Nephron progenitor cell (in vitro differentiated cells): ENCODE data around the gene RIBC1.
"Not testable (repeated sequence)": the region's sequence is repeated elsewhere in the genome, so short reads cannot be mapped to it uniquely, and the experiment has no call there.

ENCODE experiments used
- DNase-seq: peaks from one replicate; pipeline ENCODE4 v3.0.0; 2021
- H3K27ac Mint-ChIP-seq: 2 replicates; pipeline ENCODE4 v1.8.0; 2021; ENCODE audit warnings: mild to moderate bottlenecking, moderate library complexity, mixed read lengths
- H3K27me3 Mint-ChIP-seq: 2 replicates; pipeline ENCODE4 v1.8.0; 2021; ENCODE audit warnings: mild to moderate bottlenecking, low read depth, mixed read lengths; ENCODE audit not compliant: poor library complexity
- H3K36me3 Mint-ChIP-seq: 2 replicates; pipeline ENCODE4 v1.8.0; 2021; ENCODE audit warnings: low read depth, mixed read lengths
- H3K4me1 Mint-ChIP-seq: 2 replicates; pipeline ENCODE4 v1.8.0; 2021; ENCODE audit warnings: mixed read lengths
- H3K4me3 Mint-ChIP-seq: 2 replicates; pipeline ENCODE4 v1.8.0; 2021; ENCODE audit warnings: mild to moderate bottlenecking, moderate library complexity, mixed read lengths
- H3K9me3 Mint-ChIP-seq: 2 replicates; pipeline ENCODE4 v1.8.0; 2021; ENCODE audit warnings: mild to moderate bottlenecking, moderate library complexity, mixed read lengths
- TF ChIP-seq, protein P1 (sequence below): fragments of 200-600 bp; sonication (generic); IDR thresholded peaks from 2 replicates; pipeline ENCODE4 v1.5.0; 2021; ENCODE audit warnings: antibody characterized with exemption

RIBC1 gene

GRCh38 chrX:53458082-53458481 lies 35.4 kb downstream of the RIBC1 start:
- DNase-seq: no peak
- Mint-ChIP-seq H3K4me3 (no peak overlapping the region), H3K9me3 (peaks cover 47% of the 10 kb centered on the region), H3K27ac (no peak overlapping the region), H3K4me1 (no peaks in the 10 kb centered on the region), H3K27me3 (peaks cover 4% of the 10 kb centered on the region), H3K36me3 (no peaks in the 10 kb centered on the region)
- TF ChIP-seq, protein P1, sequence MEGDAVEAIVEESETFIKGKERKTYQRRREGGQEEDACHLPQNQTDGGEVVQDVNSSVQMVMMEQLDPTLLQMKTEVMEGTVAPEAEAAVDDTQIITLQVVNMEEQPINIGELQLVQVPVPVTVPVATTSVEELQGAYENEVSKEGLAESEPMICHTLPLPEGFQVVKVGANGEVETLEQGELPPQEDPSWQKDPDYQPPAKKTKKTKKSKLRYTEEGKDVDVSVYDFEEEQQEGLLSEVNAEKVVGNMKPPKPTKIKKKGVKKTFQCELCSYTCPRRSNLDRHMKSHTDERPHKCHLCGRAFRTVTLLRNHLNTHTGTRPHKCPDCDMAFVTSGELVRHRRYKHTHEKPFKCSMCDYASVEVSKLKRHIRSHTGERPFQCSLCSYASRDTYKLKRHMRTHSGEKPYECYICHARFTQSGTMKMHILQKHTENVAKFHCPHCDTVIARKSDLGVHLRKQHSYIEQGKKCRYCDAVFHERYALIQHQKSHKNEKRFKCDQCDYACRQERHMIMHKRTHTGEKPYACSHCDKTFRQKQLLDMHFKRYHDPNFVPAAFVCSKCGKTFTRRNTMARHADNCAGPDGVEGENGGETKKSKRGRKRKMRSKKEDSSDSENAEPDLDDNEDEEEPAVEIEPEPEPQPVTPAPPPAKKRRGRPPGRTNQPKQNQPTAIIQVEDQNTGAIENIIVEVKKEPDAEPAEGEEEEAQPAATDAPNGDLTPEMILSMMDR: no peak

GRCh38 chrX:53468659-53469058 lies 46.0 kb downstream of the RIBC1 start:
- H3K36me3 Mint-ChIP-seq, H3K4me1 Mint-ChIP-seq, H3K27ac Mint-ChIP-seq, H3K4me3 Mint-ChIP-seq, DNase-seq: not testable (repeated sequence)
- peaks cover 46% of the 10 kb centered on the region for H3K9me3 Mint-ChIP-seq
- peaks cover 25% of the 10 kb centered on the region for H3K27me3 Mint-ChIP-seq

GRCh38 chrX:53471346-53471745 lies 48.7 kb downstream of the RIBC1 start:
- Mint-ChIP-seq H3K36me3 (no peaks in the 10 kb centered on the region), H3K4me1 (no peaks in the 10 kb centered on the region), H3K27me3 (peaks cover 28% of the 10 kb centered on the region), H3K4me3 (no peak overlapping the region), H3K27ac (no peak overlapping the region), H3K9me3 (peaks cover 57% of the 10 kb centered on the region)
- TF ChIP-seq, protein P1: no peak
- DNase-seq: no peak

DNA sequence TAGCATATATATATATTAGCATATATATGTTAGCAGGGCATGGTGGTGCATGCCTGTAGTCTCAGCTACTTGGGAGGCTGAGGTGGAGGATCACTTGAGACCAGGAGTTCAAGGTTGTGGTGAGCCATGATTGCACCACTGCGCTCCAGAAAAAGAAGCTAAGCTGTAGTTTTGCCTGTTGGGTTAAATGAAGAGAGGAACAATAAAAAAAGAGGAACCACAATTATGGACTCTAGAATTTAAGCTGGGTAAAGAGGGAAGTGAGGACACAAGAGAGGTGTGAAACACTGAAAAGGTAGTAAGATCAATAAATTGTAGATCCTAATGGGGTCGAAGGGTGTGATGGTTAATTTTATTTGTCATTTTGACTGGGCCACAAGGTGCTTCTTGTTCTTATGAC lies 52.0 kb downstream of the RIBC1 start:
- H3K27ac Mint-ChIP-seq: no peak overlapping the region
- H3K4me3 Mint-ChIP-seq: no peak overlapping the region
- no peak for DNase-seq
- TF ChIP-seq, protein P1: no peak
- H3K4me1 Mint-ChIP-seq: no peaks in the 10 kb centered on the region
- peaks cover 33% of the 10 kb centered on the region for H3K27me3 Mint-ChIP-seq
- H3K9me3 Mint-ChIP-seq: peaks cover 74% of the 10 kb centered on the region
- no peaks in the 10 kb centered on the region for H3K36me3 Mint-ChIP-seq

DNA sequence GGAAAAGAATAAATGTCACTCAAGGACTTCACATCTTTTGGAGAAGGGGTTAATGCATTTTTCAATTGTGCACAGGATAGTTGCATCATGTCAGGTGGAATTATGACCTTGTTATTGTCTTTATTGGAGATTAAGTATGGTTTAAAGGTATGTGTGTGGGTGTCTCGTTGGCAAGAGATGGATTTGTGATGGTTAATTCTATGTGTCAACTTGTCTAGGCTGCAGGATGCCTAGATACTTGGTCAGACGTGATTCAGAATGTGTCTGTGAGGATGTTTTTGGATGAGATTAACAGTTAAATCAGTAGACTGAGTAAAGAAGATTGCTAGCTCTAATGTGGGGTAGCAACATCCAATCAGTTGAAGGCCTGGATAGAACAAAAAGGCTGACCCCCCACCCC lies 53.7 kb downstream of the RIBC1 start:
- Mint-ChIP-seq H3K4me3 (no peak overlapping the region), H3K27me3 (peaks cover 30% of the 10 kb centered on the region), H3K27ac (no peak overlapping the region)

GRCh38 chrX:53479301-53479700 lies 56.6 kb downstream of the RIBC1 start:
- TF ChIP-seq, protein P1: no peak
- peaks cover 4% of the 10 kb centered on the region for H3K4me1 Mint-ChIP-seq
- no peaks in the 10 kb centered on the region for H3K36me3 Mint-ChIP-seq
- H3K27me3 Mint-ChIP-seq: peaks cover 15% of the 10 kb centered on the region
- peaks cover 64% of the 10 kb centered on the region for H3K9me3 Mint-ChIP-seq
- no peak for DNase-seq
- H3K4me3 Mint-ChIP-seq: no peak overlapping the region
- H3K27ac Mint-ChIP-seq: no peak overlapping the region

More for the DNA sequence above, 53.7 kb downstream of the RIBC1 start:
- H3K4me1 Mint-ChIP-seq: peaks cover 4% of the 10 kb centered on the region
- no peak for DNase-seq
- H3K36me3 Mint-ChIP-seq: no peaks in the 10 kb centered on the region
- H3K9me3 Mint-ChIP-seq: peaks cover 65% of the 10 kb centered on the region
- TF ChIP-seq, protein P1: no peak
